GM06990 (cell line): ENCODE data around the gene GRAMD1A.
"Not testable (repeated sequence)": the region's sequence is repeated elsewhere in the genome, so short reads cannot be mapped to it uniquely, and the experiment has no call there.

Source experiments
- DNase-seq: peaks from one replicate; pipeline ENCODE4 v3.0.0-alpha.2; 2011; ENCODE audit not compliant: insufficient read length; ENCODE audit errors: extremely low read depth
- H3K27me3 ChIP-seq: replicated peaks from 2 replicates; pipeline ENCODE4 v1.6.0; 2011; ENCODE audit warnings: low read length; ENCODE audit not compliant: control insufficient read depth, insufficient read depth
- H3K36me3 ChIP-seq: 2 replicates; pipeline ENCODE4 v1.5.1; 2011; ENCODE audit warnings: low read length; ENCODE audit not compliant: control insufficient read depth, insufficient read depth
- H3K4me3 ChIP-seq: replicated peaks from 2 replicates; pipeline ENCODE4 v1.5.1; 2011; ENCODE audit warnings: low read depth, mild to moderate bottlenecking, control low read depth, low read length
- TF ChIP-seq, protein P1 (sequence below): IDR thresholded peaks from 2 replicates; pipeline ENCODE4 v1.5.1; 2011; ENCODE audit warnings: low read length, control low read depth, mild to moderate bottlenecking, inconsistent platforms; ENCODE audit not compliant: insufficient read depth, poor library complexity, severe bottlenecking

Gene GRAMD1A

DNA sequence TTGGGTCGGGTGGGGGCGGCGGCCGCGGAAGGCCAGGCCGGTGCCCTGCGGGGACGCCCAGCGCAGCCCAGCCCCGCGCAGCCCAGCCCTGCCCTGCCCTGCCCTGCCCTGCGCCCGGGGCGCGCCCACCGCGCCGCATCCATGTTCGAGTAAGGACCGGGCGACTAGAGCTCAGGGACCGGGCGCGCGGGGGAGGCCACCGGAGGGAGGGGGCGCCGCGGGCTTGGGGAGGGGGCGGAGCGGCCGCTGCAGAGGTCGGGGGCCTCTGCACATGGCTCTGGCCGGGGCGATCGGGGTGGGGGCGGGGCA, 169 bp downstream of the GRAMD1A start:
- H3K27me3 ChIP-seq, result no peaks in the 10 kb centered on the region
- TF ChIP-seq, protein P1, sequence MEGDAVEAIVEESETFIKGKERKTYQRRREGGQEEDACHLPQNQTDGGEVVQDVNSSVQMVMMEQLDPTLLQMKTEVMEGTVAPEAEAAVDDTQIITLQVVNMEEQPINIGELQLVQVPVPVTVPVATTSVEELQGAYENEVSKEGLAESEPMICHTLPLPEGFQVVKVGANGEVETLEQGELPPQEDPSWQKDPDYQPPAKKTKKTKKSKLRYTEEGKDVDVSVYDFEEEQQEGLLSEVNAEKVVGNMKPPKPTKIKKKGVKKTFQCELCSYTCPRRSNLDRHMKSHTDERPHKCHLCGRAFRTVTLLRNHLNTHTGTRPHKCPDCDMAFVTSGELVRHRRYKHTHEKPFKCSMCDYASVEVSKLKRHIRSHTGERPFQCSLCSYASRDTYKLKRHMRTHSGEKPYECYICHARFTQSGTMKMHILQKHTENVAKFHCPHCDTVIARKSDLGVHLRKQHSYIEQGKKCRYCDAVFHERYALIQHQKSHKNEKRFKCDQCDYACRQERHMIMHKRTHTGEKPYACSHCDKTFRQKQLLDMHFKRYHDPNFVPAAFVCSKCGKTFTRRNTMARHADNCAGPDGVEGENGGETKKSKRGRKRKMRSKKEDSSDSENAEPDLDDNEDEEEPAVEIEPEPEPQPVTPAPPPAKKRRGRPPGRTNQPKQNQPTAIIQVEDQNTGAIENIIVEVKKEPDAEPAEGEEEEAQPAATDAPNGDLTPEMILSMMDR, result no peak

GRCh38 chr19:35000647-35001501, 751 bp downstream of the GRAMD1A start:
- DNase-seq, result peak; percentile 52
- Histone ChIP-seq H3K27me3 (no peaks in the 10 kb centered on the region), H3K36me3 (peaks cover 10% of the 10 kb centered on the region), H3K4me3 (peak overlapping the region; percentile 84)
- TF ChIP-seq, protein P1, result no peak

More for the DNA sequence above, 169 bp downstream of the GRAMD1A start:
- no peak for DNase-seq
- Histone ChIP-seq H3K36me3 (peaks cover 8% of the 10 kb centered on the region), H3K4me3 (peak overlapping the region; percentile 84)

DNA sequence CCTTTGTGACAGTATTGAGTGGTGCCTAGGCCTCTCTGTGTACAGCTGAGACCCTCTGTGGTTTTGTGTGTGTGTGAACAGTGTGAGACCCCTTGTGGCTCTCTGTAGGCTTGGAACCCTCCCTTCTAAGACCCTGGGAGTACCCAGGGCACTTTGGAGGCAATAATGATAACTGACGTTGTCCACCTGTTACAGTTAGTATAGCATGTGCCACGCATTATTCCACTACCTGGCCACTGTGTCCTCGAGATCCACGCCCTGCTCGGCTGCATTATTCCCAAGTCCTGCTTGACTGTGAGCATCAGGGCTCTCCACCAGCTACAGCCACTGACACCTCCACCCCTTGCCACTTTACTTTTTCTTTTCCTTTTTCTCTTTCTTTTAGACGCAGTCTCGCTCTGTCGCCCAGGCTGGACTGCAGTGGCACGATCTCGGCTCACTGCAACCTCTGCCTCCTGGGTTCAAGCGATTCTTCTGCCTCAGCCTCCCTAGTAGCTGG, 2.0 kb downstream of the GRAMD1A start:
- peaks cover 15% of the 10 kb centered on the region for H3K36me3 ChIP-seq
- H3K4me3 ChIP-seq, result peak overlapping the region; percentile 31
- DNase-seq, result no peak
- TF ChIP-seq, protein P1, result no peak
- no peaks in the 10 kb centered on the region for H3K27me3 ChIP-seq

DNA sequence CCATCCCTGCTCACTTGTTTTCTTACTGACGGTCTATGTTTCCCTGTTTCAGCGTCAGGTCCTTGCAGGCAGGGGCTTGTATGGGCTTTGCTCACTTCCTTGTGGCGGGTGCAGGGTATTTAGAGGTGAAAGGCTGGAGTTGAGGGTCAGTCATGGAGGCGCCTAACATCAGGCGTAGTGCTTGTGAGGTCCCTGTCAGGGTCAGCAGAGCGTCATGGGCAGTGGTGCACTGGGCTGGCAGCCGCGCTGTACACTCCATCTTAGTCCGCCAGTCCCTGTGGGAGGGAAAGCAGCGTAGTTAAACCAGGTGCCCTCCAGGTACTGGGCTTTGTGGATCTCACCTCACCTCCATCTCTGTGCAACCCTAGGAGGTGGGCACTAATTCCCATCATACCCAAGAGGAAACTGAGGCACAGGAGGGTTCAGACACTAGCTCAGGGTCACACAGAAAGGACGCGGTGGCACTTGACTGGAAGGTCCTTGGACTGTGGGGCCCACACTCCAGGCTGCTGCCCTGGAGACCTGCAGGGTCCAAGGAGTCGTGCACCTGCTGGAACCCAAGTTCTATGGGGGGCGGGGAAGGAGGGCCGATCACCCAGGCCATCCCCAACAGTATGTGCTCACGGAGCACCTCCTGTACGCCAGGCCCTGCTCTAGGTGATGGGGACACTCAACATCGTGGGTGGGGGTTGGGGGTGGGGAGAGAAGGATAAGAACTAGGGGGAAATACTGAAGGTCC, 4.6 kb downstream of the GRAMD1A start:
- Histone ChIP-seq H3K27me3 (no peaks in the 10 kb centered on the region), H3K36me3 (peaks cover 21% of the 10 kb centered on the region), H3K4me3 (no peak overlapping the region)
- no peak for DNase-seq
- TF ChIP-seq, protein P1, result no peak

GRCh38 chr19:35005256-35005977, 5.3 kb downstream of the GRAMD1A start:
- H3K4me3 ChIP-seq, result no peak overlapping the region
- H3K27me3 ChIP-seq, result no peaks in the 10 kb centered on the region
- H3K36me3 ChIP-seq, result peaks cover 28% of the 10 kb centered on the region
- TF ChIP-seq, protein P1, result no peak
- DNase-seq, result no peak

DNA sequence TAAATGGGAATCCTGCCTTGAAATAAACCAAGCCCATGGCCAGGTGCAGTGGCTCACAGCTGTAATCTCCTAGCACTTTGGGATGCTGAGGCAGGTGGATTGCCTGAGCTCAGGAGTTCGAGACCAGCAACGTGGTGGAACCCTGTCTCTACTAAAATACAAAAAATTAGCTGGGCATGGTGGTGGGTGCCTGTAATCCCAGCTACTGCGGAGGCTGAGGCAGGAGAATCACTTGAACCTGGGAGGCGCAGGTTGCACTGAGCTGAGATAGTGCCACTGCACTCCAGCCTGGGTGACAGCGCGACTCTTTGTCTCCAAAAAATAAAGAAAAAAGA, 5.9 kb downstream of the GRAMD1A start:
- not testable (repeated sequence) for H3K27me3 ChIP-seq, DNase-seq
- H3K36me3 ChIP-seq, result peaks cover 29% of the 10 kb centered on the region

More for the DNA sequence above, 5.9 kb downstream of the GRAMD1A start:
- H3K4me3 ChIP-seq, result not testable (repeated sequence)
